Stimulated activated naive CD8-positive, alpha-beta T cell treated with anti-CD3 and anti-CD28 coated beads, Interleukin-15, Interleukin-2, amounts not matched to agents 100 ng/mL and 50 ng/mL, for 24 hours (primary cell): ENCODE results near the gene GRIK1.

Source experiments
- H3K27ac Mint-ChIP-seq: one replicate; pipeline ENCODE4 v1.8.0; 2021; ENCODE audit warnings: mild to moderate bottlenecking, mixed read lengths
- H3K27me3 Mint-ChIP-seq: one replicate; pipeline ENCODE4 v1.8.0; 2021; ENCODE audit warnings: mixed read lengths
- H3K36me3 Mint-ChIP-seq: one replicate; pipeline ENCODE4 v1.8.0; 2021; ENCODE audit warnings: low read depth, mixed read lengths
- H3K4me1 Mint-ChIP-seq: one replicate; pipeline ENCODE4 v1.8.0; 2021; ENCODE audit warnings: low read depth, mixed read lengths
- H3K4me3 Mint-ChIP-seq: one replicate; pipeline ENCODE4 v1.8.0; 2021; ENCODE audit warnings: mild to moderate bottlenecking, mixed read lengths
- H3K9me3 Mint-ChIP-seq: one replicate; pipeline ENCODE4 v1.8.0; 2021; ENCODE audit warnings: mixed read lengths

The GRIK1 gene

DNA sequence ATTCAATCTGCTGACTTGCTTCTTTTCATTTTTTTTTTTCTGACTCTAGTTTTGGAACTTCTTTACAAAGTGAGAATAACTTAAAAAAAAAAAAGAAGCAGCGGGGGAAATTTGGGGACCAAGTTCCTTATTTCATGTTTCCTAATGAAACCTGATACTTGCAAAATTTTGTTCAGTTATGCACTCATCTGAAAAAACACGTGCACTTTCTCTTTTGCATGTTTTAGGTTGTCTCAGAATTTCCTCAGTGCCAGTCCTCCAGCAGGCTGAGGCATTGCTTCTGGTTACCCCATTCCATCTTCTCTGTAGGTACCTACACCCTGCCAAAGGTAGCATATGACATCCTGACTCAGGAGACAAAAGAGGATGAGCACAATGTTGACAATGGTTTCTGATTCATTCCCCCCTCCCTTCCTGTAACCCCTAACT is 299.7 kb downstream of the GRIK1 start:
- no peaks in the 10 kb centered on the region for H3K36me3 Mint-ChIP-seq

DNA sequence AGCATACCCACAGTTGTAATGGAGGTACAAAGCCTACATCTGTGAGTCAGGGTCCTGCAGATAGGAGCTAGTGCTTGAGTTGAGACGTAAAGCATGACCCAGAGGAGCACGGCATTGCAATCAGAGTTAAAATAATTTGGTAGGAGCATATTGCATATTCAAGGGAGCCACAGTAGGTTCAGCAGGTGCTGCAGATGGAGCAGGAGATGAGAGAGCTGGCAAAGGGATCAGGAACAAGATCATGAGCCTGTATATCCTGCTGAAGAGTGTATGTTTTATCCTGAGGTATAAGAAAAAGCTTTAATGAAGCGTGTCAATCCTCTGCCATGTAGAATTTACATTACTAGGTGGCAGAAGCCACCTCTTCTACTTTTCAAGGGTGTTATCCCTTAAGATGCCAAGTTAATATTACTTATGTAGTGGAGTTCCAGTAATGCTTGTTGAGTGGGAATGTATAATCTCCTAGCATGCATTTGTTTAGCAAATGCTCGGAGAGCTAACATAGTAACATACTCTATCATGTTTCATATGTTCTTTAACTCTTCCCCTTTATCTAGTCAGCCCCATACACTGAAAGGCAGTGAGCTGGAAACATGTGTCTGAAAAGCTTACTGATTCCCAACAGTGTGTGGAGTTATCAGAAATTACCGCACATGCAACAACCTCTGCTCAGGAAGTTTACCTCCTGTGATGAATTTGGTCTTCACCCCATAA is 300.3 kb downstream of the GRIK1 start:
- Mint-ChIP-seq H3K4me3 (no peak overlapping the region), H3K9me3 (no peaks in the 10 kb centered on the region), H3K4me1 (peaks cover 8% of the 10 kb centered on the region), H3K36me3 (no peaks in the 10 kb centered on the region), H3K27ac (no peak overlapping the region), H3K27me3 (no peaks in the 10 kb centered on the region)

More for the DNA sequence above, 299.7 kb downstream of the GRIK1 start:
- Mint-ChIP-seq H3K27ac (no peak overlapping the region), H3K4me1 (peaks cover 8% of the 10 kb centered on the region), H3K4me3 (no peak overlapping the region), H3K27me3 (no peaks in the 10 kb centered on the region), H3K9me3 (no peaks in the 10 kb centered on the region)

DNA sequence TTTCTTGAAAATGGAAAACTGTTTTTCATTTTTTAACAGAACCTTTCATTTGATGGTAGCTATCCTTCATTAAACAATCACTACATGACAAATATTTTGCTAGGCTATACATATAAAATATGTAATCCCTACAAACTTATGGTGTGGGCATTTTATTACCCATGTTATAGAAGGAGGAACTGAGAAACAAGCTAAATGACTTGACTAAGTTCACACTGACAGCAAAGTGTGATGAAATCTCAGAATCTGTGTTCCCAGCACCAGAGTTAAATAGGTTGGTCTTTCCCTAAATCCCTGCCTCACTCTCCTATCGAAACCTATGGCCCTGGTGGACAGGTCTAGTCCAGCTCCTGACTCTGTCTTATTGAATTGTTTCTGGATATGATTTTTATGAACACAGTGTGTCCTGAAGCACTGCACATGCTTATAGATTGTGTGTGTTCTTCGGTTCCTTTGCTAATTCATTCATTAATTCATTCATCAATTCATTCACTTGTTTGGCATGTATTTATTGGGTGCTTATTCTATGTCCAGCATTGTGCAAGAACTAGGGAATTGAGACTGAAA is 301.0 kb downstream of the GRIK1 start:
- no peaks in the 10 kb centered on the region for H3K27me3 Mint-ChIP-seq
- no peak overlapping the region for H3K27ac Mint-ChIP-seq
- no peaks in the 10 kb centered on the region for H3K9me3 Mint-ChIP-seq
- H3K36me3 Mint-ChIP-seq = no peaks in the 10 kb centered on the region
- peaks cover 8% of the 10 kb centered on the region for H3K4me1 Mint-ChIP-seq
- no peak overlapping the region for H3K4me3 Mint-ChIP-seq

DNA sequence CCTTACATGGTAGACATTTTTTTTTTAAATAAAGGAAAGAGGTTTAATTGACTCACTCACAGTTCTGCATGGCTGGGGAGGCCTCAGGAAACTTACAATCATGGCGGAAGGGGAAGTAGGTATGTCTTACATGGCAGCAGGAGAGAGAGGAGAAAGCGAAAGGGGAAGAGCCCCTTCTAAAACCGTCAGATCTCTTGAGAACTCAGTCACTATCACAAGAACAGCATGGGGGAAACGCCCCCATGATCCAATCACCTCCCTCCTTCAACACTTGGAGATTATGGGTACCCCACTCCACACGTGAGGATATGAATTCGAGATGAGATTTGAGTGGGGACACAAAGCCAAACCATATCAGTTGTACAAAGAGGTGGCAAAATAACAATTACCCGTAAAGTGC is 301.7 kb downstream of the GRIK1 start:
- Mint-ChIP-seq H3K4me3 (no peak overlapping the region), H3K27me3 (no peaks in the 10 kb centered on the region), H3K27ac (no peak overlapping the region), H3K4me1 (peaks cover 8% of the 10 kb centered on the region), H3K9me3 (no peaks in the 10 kb centered on the region), H3K36me3 (no peaks in the 10 kb centered on the region)

DNA sequence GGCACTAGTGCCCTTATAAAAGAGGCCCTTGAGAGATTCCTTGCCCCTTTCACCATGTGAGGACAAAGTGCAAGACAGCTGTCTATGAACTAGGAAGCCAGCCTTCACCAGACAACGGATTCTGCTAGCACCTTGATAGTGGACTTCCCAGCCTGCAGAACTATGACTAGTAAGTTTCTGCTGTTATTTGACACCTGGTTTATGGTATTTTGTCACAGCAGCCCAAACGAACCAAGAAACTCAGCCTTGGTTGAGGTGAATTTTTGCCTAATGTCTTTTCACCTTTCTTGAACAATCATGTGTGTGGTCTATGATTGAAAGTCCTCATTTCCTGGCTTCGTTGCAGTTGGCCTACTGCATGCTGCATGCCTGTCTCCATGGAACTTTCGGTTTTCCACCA is 302.2 kb downstream of the GRIK1 start:
- Mint-ChIP-seq H3K4me1 (peaks cover 8% of the 10 kb centered on the region), H3K4me3 (no peak overlapping the region), H3K36me3 (no peaks in the 10 kb centered on the region), H3K27ac (no peak overlapping the region), H3K9me3 (no peaks in the 10 kb centered on the region), H3K27me3 (no peaks in the 10 kb centered on the region)

DNA sequence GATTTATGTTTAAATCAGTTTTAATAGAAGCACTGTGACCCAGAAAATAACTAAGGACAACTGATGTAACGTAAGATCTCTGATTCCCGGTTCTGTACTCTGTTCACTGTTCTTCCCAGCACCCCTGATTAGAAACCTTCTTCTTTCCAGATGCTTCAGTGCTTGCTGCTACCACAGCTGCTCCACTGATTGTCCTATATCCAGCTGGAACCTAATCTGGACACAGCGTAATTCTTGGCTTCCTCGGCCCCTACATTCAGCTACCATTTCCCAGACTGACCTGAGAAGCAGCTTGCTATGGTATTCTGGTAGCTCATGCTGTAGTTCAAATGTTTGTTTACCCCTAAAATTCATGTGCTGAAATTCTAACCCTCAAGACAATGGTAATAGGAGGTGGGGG is 302.7 kb downstream of the GRIK1 start:
- no peak overlapping the region for H3K4me3 Mint-ChIP-seq
- H3K27me3 Mint-ChIP-seq = no peaks in the 10 kb centered on the region
- no peak overlapping the region for H3K27ac Mint-ChIP-seq
- peaks cover 8% of the 10 kb centered on the region for H3K4me1 Mint-ChIP-seq
- no peaks in the 10 kb centered on the region for H3K36me3 Mint-ChIP-seq
- no peaks in the 10 kb centered on the region for H3K9me3 Mint-ChIP-seq

DNA sequence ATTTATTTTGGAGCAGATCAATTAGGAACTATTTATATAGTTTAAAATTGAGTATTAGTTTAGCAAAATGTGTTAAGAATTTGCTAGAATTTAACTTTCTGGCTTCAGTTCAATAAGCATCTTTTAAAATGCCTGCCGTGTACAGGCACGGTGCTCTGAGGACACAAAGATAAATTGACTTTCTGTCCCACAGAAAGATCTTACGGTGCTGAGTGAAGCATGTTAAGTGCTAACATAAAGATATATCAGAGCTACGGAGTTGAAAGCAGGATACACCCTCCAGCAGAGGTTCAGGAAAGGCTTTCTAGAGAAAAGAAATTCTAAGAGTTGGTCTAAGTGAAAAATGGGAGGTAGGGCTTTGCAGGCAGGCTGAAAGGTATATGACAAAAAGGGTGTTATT is 305.4 kb downstream of the GRIK1 start:
- Mint-ChIP-seq H3K4me1 (peaks cover 4% of the 10 kb centered on the region), H3K36me3 (no peaks in the 10 kb centered on the region), H3K9me3 (no peaks in the 10 kb centered on the region), H3K27ac (no peak overlapping the region), H3K4me3 (no peak overlapping the region), H3K27me3 (no peaks in the 10 kb centered on the region)

DNA sequence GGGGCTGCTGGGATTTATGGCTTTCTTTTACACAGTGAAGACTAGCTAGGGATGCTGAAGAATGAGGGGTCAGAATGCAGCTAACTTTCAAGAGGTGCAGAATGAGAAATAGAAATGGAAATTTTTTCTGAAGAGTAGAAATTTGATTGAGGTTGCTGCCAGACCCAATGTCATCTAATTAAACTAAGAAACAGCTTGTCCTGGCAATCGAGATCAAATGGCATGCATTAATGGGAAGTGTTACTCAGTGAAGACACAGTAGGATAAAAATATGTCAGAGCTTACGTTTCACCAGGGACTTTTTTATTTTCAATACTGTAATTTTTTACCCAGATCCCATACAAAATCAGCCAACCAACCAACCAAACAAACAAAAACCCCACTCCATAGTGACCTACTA is 306.0 kb downstream of the GRIK1 start:
- Mint-ChIP-seq H3K27ac (no peak overlapping the region), H3K4me3 (no peak overlapping the region), H3K4me1 (no peaks in the 10 kb centered on the region), H3K9me3 (no peaks in the 10 kb centered on the region), H3K27me3 (no peaks in the 10 kb centered on the region), H3K36me3 (no peaks in the 10 kb centered on the region)

DNA sequence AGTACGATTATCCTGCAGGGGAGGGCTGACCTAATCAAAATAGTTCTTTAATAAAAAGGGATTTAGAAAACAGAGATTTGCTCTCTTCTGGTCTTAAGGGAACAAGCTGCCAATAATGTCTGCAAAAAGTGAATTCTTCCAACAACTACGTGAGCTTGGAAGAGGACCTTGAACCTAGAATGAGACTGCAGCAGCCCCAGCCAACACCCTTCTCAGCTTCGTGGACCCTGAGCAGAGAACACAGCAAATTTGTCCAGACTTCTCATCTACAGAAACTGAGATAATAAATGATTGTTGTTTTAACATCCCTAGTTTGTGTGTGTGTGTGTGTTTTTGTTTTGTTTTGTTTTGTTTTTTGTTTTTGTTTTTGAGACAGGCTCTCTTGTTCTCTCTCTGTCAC is 309.4 kb downstream of the GRIK1 start:
- H3K9me3 Mint-ChIP-seq = no peaks in the 10 kb centered on the region
- H3K27me3 Mint-ChIP-seq = no peaks in the 10 kb centered on the region
- no peak overlapping the region for H3K27ac Mint-ChIP-seq
- H3K36me3 Mint-ChIP-seq = no peaks in the 10 kb centered on the region
- H3K4me1 Mint-ChIP-seq = no peaks in the 10 kb centered on the region
- no peak overlapping the region for H3K4me3 Mint-ChIP-seq

DNA sequence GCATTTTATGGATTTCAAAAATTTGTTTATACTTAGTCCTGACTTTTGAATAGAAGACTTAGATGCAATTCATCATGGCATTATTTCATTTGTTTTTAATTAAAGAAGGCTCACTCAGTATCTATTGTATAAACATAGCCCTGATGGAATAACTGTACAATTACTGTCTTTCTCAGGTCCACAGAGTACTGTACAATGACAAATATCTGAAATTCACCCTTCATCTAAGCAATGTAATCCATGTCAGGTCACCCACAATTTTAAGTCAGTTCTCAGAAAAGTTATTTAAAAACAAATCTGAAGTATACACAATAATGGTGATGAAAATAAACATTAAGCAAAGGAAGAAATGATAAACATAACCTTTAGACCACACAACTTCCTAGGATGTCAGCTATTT is 311.9 kb downstream of the GRIK1 start:
- H3K27ac Mint-ChIP-seq = no peak overlapping the region
- peaks cover 5% of the 10 kb centered on the region for H3K9me3 Mint-ChIP-seq
- no peaks in the 10 kb centered on the region for H3K4me1 Mint-ChIP-seq
- no peak overlapping the region for H3K4me3 Mint-ChIP-seq
- peaks cover 4% of the 10 kb centered on the region for H3K36me3 Mint-ChIP-seq
- no peaks in the 10 kb centered on the region for H3K27me3 Mint-ChIP-seq

DNA sequence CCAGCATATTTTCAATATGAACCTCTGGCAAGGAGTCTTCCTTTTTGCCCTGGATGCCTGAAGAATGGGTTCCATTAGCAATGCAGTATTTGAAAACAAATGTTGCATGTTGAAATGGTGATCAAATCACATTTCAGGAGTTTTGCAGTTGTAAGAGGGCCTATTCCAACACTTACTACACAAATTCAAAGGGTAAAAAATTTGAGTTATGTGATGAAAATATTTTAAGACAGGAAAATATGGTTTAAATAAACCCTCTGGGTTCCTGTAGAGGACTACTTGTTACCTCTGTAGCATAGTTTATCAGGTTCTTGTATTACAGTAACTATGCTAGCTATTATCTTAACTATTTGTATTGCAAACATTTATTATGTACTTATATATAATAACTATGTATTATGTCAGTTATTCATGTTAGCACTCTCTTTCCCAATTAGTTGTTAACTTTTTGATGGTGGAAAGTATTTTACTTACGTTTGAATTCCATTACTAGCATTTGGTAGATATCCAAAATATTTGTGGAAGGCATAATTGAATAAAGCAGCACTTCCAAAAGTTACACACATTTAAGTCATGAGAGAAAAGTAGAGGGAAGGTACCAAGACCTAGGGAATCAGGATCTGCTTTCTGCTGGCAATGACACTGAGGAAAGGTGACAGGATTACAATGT is 312.9 kb downstream of the GRIK1 start:
- peaks cover 6% of the 10 kb centered on the region for H3K36me3 Mint-ChIP-seq
- H3K9me3 Mint-ChIP-seq = peaks cover 7% of the 10 kb centered on the region
- no peaks in the 10 kb centered on the region for H3K4me1 Mint-ChIP-seq
- H3K27ac Mint-ChIP-seq = no peak overlapping the region
- H3K27me3 Mint-ChIP-seq = no peaks in the 10 kb centered on the region
- H3K4me3 Mint-ChIP-seq = no peak overlapping the region

DNA sequence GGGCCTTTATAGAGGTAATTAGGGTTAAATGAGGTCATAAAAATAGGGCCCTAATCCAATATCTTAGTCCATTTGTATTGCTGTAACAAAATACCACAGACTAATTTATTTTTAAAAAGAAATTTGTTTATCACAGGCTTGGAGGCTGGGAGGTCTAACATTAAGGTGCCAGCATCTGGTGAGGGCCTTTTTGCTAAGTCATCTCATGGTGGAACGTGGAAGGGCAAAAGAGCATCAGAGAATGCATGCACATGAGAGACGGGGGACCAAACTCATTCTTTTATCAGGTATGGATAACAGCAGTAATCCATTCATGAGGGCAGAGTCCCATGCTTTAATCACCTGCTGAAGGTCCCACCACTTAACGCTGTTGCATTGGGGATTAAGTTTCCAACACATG is 313.8 kb downstream of the GRIK1 start:
- no peaks in the 10 kb centered on the region for H3K4me1 Mint-ChIP-seq
- H3K36me3 Mint-ChIP-seq = peaks cover 6% of the 10 kb centered on the region
- no peaks in the 10 kb centered on the region for H3K27me3 Mint-ChIP-seq
- no peak overlapping the region for H3K4me3 Mint-ChIP-seq
- peaks cover 7% of the 10 kb centered on the region for H3K9me3 Mint-ChIP-seq
- H3K27ac Mint-ChIP-seq = no peak overlapping the region

DNA sequence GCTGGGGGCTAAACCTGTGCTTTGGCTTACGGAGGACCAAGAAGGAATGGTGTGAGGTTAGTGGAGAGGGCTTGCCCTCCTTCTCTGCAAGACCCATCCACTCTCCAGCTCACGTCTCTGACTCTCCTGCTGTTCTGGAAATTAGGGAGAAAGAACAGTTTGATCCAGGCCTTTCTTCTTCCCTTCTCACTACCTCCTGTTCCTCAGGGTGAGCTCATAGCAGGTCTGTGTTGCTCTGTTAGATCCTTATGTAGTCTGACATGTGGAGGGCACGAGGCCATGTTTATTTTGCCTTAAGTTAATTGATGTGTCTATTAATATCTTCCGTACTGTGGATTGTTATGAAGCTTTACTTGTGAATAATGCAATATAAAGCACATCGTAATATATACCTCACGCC is 315.0 kb downstream of the GRIK1 start:
- Mint-ChIP-seq H3K27me3 (no peaks in the 10 kb centered on the region), H3K36me3 (peaks cover 6% of the 10 kb centered on the region), H3K27ac (no peak overlapping the region), H3K4me1 (no peaks in the 10 kb centered on the region), H3K4me3 (no peak overlapping the region), H3K9me3 (peaks cover 7% of the 10 kb centered on the region)

DNA sequence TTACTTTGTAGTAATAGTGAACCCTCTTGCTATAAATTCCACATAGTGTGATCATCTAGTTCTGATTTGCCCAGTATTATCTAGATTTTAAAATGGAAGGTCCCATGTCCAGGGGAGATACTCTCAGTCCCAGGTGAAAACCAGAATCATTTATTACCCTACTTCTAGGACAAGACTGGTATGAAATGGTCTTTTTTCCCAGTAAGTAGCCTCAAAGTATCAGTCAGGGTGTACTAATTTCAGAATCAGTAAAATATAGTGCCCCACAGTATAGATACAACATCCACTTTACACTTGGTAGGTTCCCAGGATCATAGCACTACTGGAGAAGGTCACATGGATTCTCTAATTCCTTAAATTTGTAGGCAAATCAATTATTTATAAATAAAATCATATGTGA is 318.3 kb downstream of the GRIK1 start:
- H3K9me3 Mint-ChIP-seq = peaks cover 7% of the 10 kb centered on the region
- peaks cover 6% of the 10 kb centered on the region for H3K36me3 Mint-ChIP-seq
- H3K4me3 Mint-ChIP-seq = no peak overlapping the region
- no peak overlapping the region for H3K27ac Mint-ChIP-seq
- no peaks in the 10 kb centered on the region for H3K4me1 Mint-ChIP-seq
- H3K27me3 Mint-ChIP-seq = no peaks in the 10 kb centered on the region

DNA sequence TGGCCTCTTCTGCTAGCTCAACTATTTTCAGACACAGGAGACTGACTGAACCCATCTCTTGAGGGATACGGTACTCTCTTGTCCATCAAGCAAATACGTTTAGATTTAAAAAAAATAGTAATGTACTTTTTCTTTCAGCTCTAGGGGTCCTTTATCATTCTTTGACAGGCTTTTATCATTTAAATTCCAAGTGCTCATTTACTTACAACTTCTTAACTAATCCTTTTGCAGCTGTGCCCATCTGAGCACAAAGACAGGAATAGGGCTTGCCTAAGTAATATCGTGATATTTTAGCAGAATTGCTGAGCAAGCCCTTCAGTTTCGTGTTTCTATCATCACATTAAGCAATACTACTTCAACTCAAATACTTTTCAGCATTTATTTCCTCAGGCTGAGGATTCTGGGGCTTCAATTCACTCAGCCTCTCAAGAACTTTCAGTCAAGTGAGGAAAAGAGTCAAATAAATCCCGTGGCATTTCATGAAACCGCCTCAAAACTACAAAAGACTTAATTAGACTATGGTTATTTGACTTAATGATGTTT is 323.5 kb downstream of the GRIK1 start:
- Mint-ChIP-seq H3K36me3 (no peaks in the 10 kb centered on the region), H3K4me3 (no peak overlapping the region), H3K27ac (no peak overlapping the region), H3K9me3 (peaks cover 3% of the 10 kb centered on the region), H3K4me1 (no peaks in the 10 kb centered on the region), H3K27me3 (no peaks in the 10 kb centered on the region)
